AG09309 (cell line): ENCODE measurements around the gene MECR.
"Not testable (repeated sequence)": the region's sequence is repeated elsewhere in the genome, so short reads cannot be mapped to it uniquely, and the experiment has no call there.

Experiments used
- DNase-seq: peaks from one replicate; pipeline ENCODE4 v3.0.0-alpha.2; 2010; ENCODE audit warnings: low read depth
- H3K4me3 ChIP-seq: 2 replicates; pipeline ENCODE4 v1.5.1; 2011; ENCODE audit warnings: mild to moderate bottlenecking, low read depth, low read length, moderate library complexity; ENCODE audit not compliant: control insufficient read depth
- TF ChIP-seq, protein P1 (sequence below): IDR thresholded peaks from 2 replicates; pipeline ENCODE4 v1.5.1; 2011; ENCODE audit warnings: mild to moderate bottlenecking, low read depth, low read length, inconsistent platforms; ENCODE audit not compliant: insufficient read depth, control insufficient read depth; ENCODE audit errors: missing control alignments

The MECR gene

DNA sequence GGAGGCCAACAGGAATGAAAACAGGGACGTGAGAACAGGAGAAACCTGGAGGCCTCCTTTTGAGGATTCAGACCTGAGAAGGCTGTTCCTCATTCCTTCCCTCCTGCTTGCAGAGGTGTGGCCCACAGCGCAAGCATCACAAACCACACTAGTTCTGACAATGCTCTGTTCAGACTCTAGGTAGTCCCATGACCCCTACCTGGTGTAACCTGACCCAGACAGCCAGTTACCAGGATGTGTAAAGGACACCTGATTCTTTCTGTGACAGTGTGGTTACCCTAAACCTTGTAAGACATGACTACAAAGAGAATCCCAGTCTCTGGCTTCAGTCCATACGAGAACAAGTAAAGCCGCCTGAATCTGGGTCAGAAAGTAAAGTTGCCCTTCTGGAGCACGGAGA, 3.2 kb downstream of the MECR start:
- TF ChIP-seq, protein P1, sequence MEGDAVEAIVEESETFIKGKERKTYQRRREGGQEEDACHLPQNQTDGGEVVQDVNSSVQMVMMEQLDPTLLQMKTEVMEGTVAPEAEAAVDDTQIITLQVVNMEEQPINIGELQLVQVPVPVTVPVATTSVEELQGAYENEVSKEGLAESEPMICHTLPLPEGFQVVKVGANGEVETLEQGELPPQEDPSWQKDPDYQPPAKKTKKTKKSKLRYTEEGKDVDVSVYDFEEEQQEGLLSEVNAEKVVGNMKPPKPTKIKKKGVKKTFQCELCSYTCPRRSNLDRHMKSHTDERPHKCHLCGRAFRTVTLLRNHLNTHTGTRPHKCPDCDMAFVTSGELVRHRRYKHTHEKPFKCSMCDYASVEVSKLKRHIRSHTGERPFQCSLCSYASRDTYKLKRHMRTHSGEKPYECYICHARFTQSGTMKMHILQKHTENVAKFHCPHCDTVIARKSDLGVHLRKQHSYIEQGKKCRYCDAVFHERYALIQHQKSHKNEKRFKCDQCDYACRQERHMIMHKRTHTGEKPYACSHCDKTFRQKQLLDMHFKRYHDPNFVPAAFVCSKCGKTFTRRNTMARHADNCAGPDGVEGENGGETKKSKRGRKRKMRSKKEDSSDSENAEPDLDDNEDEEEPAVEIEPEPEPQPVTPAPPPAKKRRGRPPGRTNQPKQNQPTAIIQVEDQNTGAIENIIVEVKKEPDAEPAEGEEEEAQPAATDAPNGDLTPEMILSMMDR = no peak
- no peak overlapping the region for H3K4me3 ChIP-seq
- no peak for DNase-seq

DNA sequence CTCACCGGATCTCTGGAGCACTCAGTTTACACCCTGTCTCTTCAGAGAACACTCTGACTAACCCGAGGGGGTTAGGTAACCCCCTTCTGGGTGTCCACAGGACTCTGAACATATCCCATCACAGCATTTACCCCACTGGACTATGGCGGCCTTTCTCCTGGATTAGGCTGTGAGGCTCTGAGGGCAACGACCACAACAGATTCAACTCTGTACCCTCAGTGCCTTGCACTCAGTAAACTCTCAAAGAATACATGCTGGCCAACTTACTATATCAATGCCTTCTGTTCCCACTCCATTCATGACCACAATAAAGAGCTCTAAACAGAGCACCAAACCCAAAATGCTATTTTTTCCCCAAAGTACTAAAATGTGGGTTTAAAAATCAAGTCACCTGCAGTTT, 5.4 kb downstream of the MECR start:
- TF ChIP-seq, protein P1 = no peak
- H3K4me3 ChIP-seq = no peak overlapping the region
- DNase-seq = no peak

DNA sequence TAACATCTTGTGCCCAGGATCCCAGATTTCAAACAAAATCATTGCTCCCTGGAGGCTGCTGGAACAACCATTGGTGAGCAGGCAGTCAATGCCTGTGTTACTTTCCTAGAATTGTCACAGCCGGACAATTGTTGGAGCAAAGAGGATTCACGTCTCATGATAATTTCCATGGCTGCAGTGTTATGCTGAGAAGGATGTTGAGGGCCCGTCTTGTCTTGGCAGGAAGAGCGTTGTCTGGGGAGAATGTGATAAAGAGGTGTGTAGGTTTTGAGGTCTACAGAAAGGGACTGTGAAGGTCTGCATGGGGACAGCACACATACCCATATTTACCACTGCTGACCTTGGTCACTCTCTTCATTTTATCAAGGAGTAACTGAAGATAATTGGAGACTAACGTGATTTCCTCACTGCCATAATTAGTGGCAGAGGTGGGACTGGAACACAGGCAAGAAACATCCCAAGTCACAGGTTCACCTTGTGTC, 6.3 kb downstream of the MECR start:
- TF ChIP-seq, protein P1 = no peak
- DNase-seq = no peak
- H3K4me3 ChIP-seq = no peak overlapping the region

DNA sequence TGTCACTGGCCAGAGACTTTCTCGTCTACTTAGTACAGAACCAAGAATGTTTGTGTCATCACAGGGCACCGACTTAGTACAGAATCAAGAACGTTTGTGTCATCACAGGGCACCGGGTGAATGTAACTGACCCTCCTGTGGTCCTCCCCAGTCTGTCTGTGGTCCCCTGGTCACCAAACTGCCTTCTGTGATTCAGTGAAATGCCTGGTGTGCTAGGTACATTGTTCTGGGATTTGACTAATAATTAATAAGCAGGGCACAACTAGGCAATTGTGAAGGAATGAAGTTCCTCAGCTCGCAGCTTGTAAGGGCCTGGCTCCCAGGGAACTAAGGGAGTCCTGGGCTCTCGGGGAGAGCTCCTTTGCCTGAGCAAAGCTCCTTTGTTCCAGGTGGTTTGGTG, 7.2 kb downstream of the MECR start:
- DNase-seq = no peak
- no peak overlapping the region for H3K4me3 ChIP-seq
- TF ChIP-seq, protein P1 = no peak

DNA sequence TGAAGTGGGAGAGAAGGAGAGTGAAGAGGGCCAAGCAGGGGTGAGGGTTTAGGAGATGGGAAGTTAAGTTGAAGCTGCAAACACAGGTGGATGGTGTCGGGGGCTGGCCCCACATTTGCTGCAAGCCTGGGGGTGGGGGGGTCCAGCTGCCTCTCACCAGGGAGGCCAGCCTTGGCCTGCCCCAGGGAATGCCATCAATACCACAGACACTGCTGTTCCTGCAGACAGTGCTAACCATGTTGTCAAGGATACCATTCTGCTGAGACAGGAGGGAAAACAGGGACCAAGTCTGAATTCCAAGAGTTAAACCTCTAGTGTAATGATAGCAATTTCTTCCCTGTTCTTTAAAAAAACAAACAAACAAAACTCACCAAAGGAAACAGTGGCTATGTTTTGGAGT, 8.0 kb downstream of the MECR start:
- TF ChIP-seq, protein P1 = no peak
- no peak overlapping the region for H3K4me3 ChIP-seq
- DNase-seq = no peak

DNA sequence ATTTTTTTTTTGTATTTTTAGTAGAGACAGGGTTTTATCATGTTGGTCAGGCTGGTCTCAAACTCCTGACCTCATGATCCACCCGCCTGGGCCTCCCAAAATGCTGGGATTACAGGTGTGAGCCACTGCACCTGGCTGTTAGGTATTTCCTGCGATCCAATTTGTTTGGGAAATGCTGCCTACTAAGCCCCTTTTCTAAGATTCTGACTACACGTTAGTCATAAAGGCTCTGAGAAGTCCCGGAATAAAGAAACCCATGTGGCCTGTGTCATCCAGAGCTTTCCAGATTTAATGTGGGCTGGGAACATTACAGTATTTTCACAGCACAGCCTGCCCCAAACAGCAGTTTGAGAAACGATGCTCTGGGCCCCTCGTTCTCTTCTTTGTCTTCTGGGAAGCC, 8.5 kb downstream of the MECR start:
- not testable (repeated sequence) for H3K4me3 ChIP-seq, DNase-seq

DNA sequence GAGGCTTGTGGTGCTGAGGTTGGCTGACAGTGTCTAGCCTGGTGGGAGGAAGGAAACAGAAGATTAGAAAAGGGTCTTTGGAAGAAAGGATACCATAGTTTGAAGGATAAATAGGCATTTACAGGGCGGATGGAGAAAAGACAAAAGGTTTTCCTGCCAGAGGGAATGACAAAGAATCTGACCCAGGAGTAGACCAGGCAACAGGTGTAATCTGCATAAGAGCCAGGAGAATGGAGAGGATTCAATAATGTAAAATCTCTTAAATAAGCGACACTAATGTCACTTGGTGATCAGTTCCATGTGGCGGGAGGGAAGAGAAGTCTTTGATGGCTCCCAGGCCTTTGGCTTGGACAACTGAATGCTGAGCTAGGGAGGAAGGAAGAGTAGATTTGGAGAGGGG, 9.4 kb downstream of the MECR start:
- no peak for DNase-seq
- TF ChIP-seq, protein P1 = no peak
- H3K4me3 ChIP-seq = no peak overlapping the region
